Activated naive CD8-positive, alpha-beta T cell treated with anti-CD3 and anti-CD28 coated beads, Interleukin-2, amount 50 U/mL, for 24 hours (primary cell): Measurements from ENCODE around the gene ETV6.
"Not testable (repeated sequence)": the region's sequence is repeated elsewhere in the genome, so short reads cannot be mapped to it uniquely, and the experiment has no call there.

ENCODE experiments used
- ATAC-seq: fragments of 150-1000 bp; cut with Tn5 transposase; one replicate; pipeline ENCODE4 v1.10.0; 2021
- DNase-seq: peaks from one replicate; pipeline ENCODE4 v3.0.0; 2021
- H3K27ac Mint-ChIP-seq: one replicate; pipeline ENCODE4 v1.8.0; 2021; ENCODE audit warnings: mild to moderate bottlenecking, mixed read lengths
- H3K27me3 Mint-ChIP-seq: one replicate; pipeline ENCODE4 v1.8.0; 2021; ENCODE audit warnings: mixed read lengths
- H3K36me3 Mint-ChIP-seq: one replicate; pipeline ENCODE4 v1.8.0; 2021; ENCODE audit warnings: low read depth, mixed read lengths
- H3K4me1 Mint-ChIP-seq: one replicate; pipeline ENCODE4 v1.8.0; 2021; ENCODE audit warnings: mixed read lengths
- H3K4me3 Mint-ChIP-seq: one replicate; pipeline ENCODE4 v1.8.0; 2021; ENCODE audit warnings: mild to moderate bottlenecking, moderate library complexity, mixed read lengths
- H3K9me3 Mint-ChIP-seq: one replicate; pipeline ENCODE4 v1.8.0; 2021; ENCODE audit warnings: mixed read lengths

Gene ETV6

DNA sequence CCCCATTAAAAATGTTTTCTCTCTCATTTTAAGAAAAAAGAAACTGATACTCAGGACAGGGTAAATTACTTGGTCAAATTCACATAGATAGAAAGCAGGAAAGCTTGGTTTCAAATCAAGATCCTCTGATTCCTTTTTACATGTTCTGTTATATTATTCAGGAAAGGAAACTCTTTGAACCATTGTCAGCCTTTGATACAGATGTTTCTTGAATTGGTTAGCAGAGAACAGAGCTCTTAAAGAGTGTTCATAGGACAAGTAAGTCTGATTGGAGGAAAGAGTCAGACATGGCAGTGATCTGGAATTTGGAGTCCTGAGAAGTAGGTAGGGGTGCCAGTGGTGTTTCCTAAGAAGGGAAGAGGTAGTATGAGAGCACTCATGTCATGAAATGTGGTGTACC lies 256.1 kb downstream of the ETV6 start:
- Mint-ChIP-seq H3K27ac (no peak overlapping the region), H3K36me3 (peaks cover 8% of the 10 kb centered on the region), H3K27me3 (peaks cover 5% of the 10 kb centered on the region), H3K9me3 (peaks cover 33% of the 10 kb centered on the region), H3K4me3 (no peak overlapping the region), H3K4me1 (peaks cover 32% of the 10 kb centered on the region)
- no peak for ATAC-seq
- no peak for DNase-seq

DNA sequence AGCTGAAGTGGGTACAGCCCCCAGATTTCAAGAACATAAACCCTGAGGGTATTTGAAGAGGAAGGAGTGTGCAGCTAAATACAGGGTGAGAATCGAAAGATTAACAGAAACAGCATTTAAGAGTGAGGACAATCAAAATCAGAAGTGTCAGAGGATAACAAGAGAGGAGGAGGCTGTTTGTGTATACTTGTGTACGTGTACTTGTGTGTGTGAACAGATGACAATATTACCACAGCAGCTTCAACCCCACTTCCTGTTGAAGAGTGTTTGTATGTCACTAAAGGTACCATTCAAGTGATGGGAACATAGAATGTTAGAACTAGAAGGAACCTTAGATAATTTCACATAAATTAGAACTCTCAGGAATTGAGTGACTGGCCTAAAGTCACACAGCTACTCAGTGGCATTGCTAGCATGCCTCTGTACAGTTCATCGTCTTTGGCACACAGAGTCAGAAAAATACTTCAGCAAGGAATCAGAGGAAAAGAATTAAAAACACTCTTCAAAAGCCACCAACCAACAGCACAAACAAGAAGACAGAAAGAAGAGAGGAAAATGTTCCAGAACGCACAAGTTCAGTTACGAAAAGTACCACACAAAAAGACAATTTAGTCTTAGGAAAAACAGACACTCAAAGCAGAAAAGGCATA lies 256.9 kb downstream of the ETV6 start:
- H3K27ac Mint-ChIP-seq, result no peak overlapping the region
- peaks cover 34% of the 10 kb centered on the region for H3K9me3 Mint-ChIP-seq
- no peak for ATAC-seq
- no peak overlapping the region for H3K4me3 Mint-ChIP-seq
- DNase-seq, result no peak
- peaks cover 28% of the 10 kb centered on the region for H3K4me1 Mint-ChIP-seq
- peaks cover 5% of the 10 kb centered on the region for H3K27me3 Mint-ChIP-seq
- peaks cover 8% of the 10 kb centered on the region for H3K36me3 Mint-ChIP-seq

DNA sequence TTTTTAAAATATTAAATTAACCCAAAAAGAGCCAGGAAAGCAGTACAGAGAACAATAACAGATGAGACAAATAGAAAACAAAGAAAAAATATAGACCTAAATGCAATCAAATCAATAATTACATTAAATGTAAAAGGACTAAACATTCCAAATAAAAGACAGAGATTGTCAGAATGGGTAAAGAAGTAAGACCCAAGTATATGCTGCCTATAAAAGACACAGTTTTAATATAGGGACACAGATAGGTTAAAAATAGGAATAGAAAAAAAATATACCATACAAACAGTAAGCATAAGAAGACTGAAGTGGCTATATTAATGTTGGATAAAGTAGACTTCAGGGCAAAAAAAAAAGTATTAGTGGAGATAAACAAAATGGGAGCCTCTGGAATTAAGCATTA lies 258.2 kb downstream of the ETV6 start:
- Mint-ChIP-seq H3K36me3 (peaks cover 8% of the 10 kb centered on the region), H3K9me3 (peaks cover 43% of the 10 kb centered on the region), H3K27me3 (peaks cover 7% of the 10 kb centered on the region), H3K27ac (no peak overlapping the region), H3K4me3 (no peak overlapping the region), H3K4me1 (peaks cover 16% of the 10 kb centered on the region)
- no peak for ATAC-seq
- DNase-seq, result no peak

DNA sequence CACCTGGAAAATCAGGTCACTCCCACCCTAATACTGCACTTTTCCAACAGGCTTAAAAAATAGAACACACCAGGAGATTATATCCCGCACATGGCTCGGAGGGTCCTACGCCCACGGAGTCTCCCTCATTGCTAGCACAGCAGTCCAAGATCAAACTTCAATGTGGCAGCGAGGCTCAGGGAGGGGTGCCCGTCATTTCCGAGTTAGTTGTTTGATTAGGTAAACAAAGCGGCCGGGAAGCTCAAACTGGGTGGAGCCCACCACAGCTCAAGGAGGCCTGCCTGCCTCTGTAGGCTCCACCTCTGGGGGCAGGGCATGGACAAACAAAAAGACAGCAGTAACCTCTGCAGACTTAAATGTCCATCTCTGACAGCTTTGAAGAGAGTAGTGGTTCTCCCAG lies 259.9 kb downstream of the ETV6 start:
- not testable (repeated sequence) for H3K36me3 Mint-ChIP-seq, H3K4me3 Mint-ChIP-seq, DNase-seq, H3K27me3 Mint-ChIP-seq, H3K4me1 Mint-ChIP-seq, H3K27ac Mint-ChIP-seq, ATAC-seq
- peaks cover 43% of the 10 kb centered on the region for H3K9me3 Mint-ChIP-seq

DNA sequence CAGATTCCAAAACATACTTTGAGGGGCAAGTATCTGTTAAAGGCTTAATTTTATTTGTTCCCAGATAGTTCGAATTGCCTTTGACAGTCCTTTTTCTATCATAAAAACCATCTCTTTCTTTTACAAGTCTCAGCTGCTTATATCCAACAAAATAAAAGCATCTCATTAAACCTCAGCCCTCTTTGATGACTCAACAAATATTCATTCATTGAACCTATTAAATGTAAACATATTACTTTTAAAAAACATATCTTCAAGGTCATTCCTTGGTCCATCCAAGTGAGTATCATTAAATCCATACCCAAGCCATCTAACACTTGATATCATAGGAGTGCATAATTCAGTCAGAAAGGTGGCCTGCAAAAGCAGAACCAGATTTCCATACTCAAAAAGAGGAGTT lies 266.6 kb downstream of the ETV6 start:
- Mint-ChIP-seq H3K36me3 (no peaks in the 10 kb centered on the region), H3K9me3 (peaks cover 9% of the 10 kb centered on the region), H3K27me3 (peaks cover 5% of the 10 kb centered on the region), H3K4me1 (peaks cover 6% of the 10 kb centered on the region), H3K27ac (no peak overlapping the region), H3K4me3 (no peak overlapping the region)
- DNase-seq (no peak), ATAC-seq (no peak)

GRCh38 chr12:11916771-11917170 lies 267.3 kb downstream of the ETV6 start:
- Mint-ChIP-seq H3K4me3 (no peak overlapping the region), H3K9me3 (peaks cover 6% of the 10 kb centered on the region), H3K4me1 (peaks cover 6% of the 10 kb centered on the region), H3K36me3 (no peaks in the 10 kb centered on the region), H3K27ac (no peak overlapping the region), H3K27me3 (peaks cover 3% of the 10 kb centered on the region)
- ATAC-seq, result no peak
- DNase-seq, result no peak

GRCh38 chr12:11917501-11917900 lies 268.0 kb downstream of the ETV6 start:
- H3K9me3 Mint-ChIP-seq, result no peaks in the 10 kb centered on the region
- H3K27ac Mint-ChIP-seq, result no peak overlapping the region
- no peak for ATAC-seq
- DNase-seq, result no peak
- H3K4me3 Mint-ChIP-seq, result no peak overlapping the region
- H3K36me3 Mint-ChIP-seq, result no peaks in the 10 kb centered on the region
- peaks cover 8% of the 10 kb centered on the region for H3K4me1 Mint-ChIP-seq
- peaks cover 3% of the 10 kb centered on the region for H3K27me3 Mint-ChIP-seq

DNA sequence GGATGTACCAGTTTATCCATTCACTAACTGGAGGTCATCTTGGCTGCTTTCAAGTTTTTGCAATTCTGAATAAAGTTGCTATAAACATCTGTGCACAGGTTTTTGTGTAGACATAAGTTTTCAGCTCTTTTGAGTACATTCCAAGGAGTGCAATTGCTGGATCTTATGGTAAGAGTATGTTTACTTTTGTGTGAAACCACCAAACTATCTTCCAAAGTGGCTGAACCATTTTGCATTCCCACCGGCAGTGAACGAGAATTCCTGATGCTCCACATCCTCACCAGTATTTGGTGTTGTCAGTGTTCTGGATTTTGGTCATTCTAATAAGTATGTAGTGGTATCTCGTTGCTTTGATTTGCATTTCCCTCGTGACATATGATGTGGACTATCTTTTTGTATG lies 270.8 kb downstream of the ETV6 start:
- H3K36me3 Mint-ChIP-seq, result no peaks in the 10 kb centered on the region
- no peaks in the 10 kb centered on the region for H3K9me3 Mint-ChIP-seq
- peaks cover 3% of the 10 kb centered on the region for H3K27me3 Mint-ChIP-seq
- H3K4me3 Mint-ChIP-seq, result no peak overlapping the region
- no peak overlapping the region for H3K27ac Mint-ChIP-seq
- H3K4me1 Mint-ChIP-seq, result peaks cover 8% of the 10 kb centered on the region
- ATAC-seq, result no peak
- no peak for DNase-seq

DNA sequence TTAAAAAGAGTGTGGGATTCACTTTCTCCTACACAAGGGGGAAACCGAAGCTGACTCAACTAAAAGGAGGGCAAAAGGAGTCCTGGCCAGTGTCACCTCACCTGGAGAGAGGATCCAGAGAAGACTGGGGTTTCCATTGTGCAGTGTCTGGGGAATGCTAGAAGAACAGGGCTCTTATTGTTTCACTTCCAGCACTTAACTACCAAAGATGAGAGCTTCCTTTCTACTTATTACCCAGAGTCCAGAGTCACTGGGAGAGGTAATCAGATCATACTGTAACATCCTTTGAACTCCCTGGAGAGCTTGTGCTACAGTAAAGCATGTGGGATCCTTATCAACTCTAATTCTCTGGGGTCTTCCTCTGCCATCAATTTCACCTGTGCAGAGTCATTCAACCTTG lies 272.9 kb downstream of the ETV6 start:
- Mint-ChIP-seq H3K4me3 (no peak overlapping the region), H3K36me3 (no peaks in the 10 kb centered on the region), H3K27ac (no peak overlapping the region), H3K9me3 (no peaks in the 10 kb centered on the region), H3K27me3 (peaks cover 3% of the 10 kb centered on the region), H3K4me1 (peaks cover 2% of the 10 kb centered on the region)
- no peak for ATAC-seq
- DNase-seq, result no peak

GRCh38 chr12:11923067-11923466 lies 273.6 kb downstream of the ETV6 start:
- Mint-ChIP-seq H3K9me3 (no peaks in the 10 kb centered on the region), H3K27me3 (peaks cover 2% of the 10 kb centered on the region), H3K27ac (no peak overlapping the region), H3K4me1 (peaks cover 2% of the 10 kb centered on the region), H3K4me3 (no peak overlapping the region), H3K36me3 (no peaks in the 10 kb centered on the region)
- DNase-seq (no peak), ATAC-seq (no peak)

- Mint-ChIP-seq H3K27ac (no peak overlapping the region), H3K36me3 (no peaks in the 10 kb centered on the region), H3K27me3 (no peaks in the 10 kb centered on the region), H3K4me3 (no peak overlapping the region), H3K9me3 (no peaks in the 10 kb centered on the region), H3K4me1 (no peaks in the 10 kb centered on the region)
- ATAC-seq, result no peak
- DNase-seq, result no peak
These were observed 277.9 kb downstream of the ETV6 start for GRCh38 chr12:11927286-11927935.

DNA sequence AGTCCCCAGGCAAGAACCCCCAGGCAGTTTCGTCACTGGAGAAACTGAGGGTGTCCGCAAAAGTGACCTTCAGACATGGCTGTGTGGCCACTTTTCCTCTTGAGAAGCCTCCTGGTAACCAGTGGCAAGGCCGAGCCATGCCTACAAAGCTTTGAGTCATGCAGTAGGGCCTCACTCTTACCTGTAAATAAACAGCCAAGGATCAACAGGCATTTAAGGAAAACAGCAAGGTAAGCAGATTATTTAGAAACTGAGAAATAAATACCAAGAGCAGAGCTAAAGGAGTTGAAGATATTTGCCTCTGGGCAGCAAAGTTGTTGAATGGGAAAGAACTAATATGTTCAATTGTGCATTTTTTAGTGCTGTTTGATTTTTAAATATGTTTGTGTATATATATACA lies 280.2 kb downstream of the ETV6 start:
- Mint-ChIP-seq H3K4me1 (no peaks in the 10 kb centered on the region), H3K27ac (no peak overlapping the region), H3K36me3 (no peaks in the 10 kb centered on the region), H3K4me3 (no peak overlapping the region), H3K27me3 (peaks cover 3% of the 10 kb centered on the region), H3K9me3 (no peaks in the 10 kb centered on the region)
- no peak for DNase-seq
- ATAC-seq, result no peak

GRCh38 chr12:11939223-11939622 lies 289.7 kb downstream of the ETV6 start:
- H3K36me3 Mint-ChIP-seq, result no peaks in the 10 kb centered on the region
- DNase-seq, result no peak
- H3K27me3 Mint-ChIP-seq, result no peaks in the 10 kb centered on the region
- H3K4me3 Mint-ChIP-seq, result no peak overlapping the region
- H3K4me1 Mint-ChIP-seq, result no peaks in the 10 kb centered on the region
- no peaks in the 10 kb centered on the region for H3K9me3 Mint-ChIP-seq
- no peak for ATAC-seq
- no peak overlapping the region for H3K27ac Mint-ChIP-seq

DNA sequence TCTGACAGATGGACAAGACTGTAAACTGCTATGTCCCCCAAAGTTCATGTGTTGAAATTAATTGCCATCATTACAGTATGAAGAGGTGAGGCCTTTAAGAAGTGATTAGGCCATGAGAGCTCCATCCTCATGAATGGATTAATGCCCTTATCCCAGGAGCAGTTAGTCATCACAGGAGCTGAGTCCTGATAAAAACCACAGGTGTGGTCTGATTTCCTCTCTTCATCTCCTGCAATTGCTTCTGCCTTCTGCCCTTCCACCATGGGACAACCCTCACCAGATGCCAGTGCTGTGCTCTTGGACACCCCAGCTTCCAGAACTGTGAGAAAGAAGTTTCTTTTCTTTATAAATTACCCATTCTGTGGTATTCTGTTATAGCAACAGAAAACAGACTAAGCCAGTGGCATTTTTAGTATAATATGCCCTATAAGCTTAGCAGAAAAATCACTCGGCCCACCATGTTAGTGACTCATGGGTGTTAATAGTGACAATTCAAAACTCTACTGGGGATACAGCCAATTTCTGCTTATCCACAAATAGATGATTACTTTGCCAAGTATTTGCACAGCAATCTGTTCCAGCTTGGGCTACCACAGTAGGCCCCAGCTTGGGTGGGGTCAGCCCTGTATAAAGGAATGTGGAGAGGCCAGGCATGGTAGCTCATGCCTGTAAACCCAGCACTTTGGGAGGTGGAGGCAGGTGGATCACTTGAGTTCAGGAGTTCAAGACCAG lies 292.3 kb downstream of the ETV6 start:
- H3K27me3 Mint-ChIP-seq, result peaks cover 4% of the 10 kb centered on the region
- H3K4me3 Mint-ChIP-seq, result no peak overlapping the region
- DNase-seq (no peak), ATAC-seq (no peak)
- H3K4me1 Mint-ChIP-seq, result peaks cover 3% of the 10 kb centered on the region
- no peaks in the 10 kb centered on the region for H3K36me3 Mint-ChIP-seq
- H3K9me3 Mint-ChIP-seq, result no peaks in the 10 kb centered on the region
- no peak overlapping the region for H3K27ac Mint-ChIP-seq
